K562 (cell line): ENCODE results near the gene LRRC58.
"Not testable (repeated sequence)": the region's sequence is repeated elsewhere in the genome, so short reads cannot be mapped to it uniquely, and the experiment has no call there.

ENCODE experiments used
- CTCF ChIP-seq, 3 experiments: IDR thresholded peaks in 2 of 3; conservative IDR thresholded peaks in 1 of 3; 2 replicates each; pipeline ENCODE4 v1.5.1; 2011 to 2012; ENCODE audit warnings: low read length in 3 of 3, mild to moderate bottlenecking in 3 of 3, control low read depth in 2 of 3, improper control_type of control experiment in 1 of 3, inconsistent platforms in 1 of 3, low read depth in 1 of 3, mixed read lengths in 1 of 3, moderate library complexity in 1 of 3; ENCODE audit not compliant: insufficient read depth in 2 of 3
- ELF4 ChIP-seq: fragments of 450-650 bp; formaldehyde crosslinking; IDR thresholded peaks from 2 replicates; pipeline ENCODE4 v1.4.0; 2022; ENCODE audit warnings: missing genetic modification characterization
- FOS ChIP-seq: IDR thresholded peaks from 3 replicates; pipeline ENCODE4 v1.6.1; 2011; ENCODE audit not compliant: insufficient read length; ENCODE audit errors: extremely low read depth
- HDAC6 ChIP-seq: IDR thresholded peaks from 2 replicates; pipeline ENCODE4 v1.6.1; 2012; ENCODE audit warnings: low read depth, mild to moderate bottlenecking, control low read depth, inconsistent platforms, low read length, moderate library complexity
- PKNOX1 ChIP-seq: fragments of 450-650 bp; IDR thresholded peaks from 2 replicates; pipeline ENCODE4 v1.6.1; 2016
- POLR2A ChIP-seq: fragments of 450-650 bp; conservative IDR thresholded peaks from 2 replicates; pipeline ENCODE4 v1.6.1; 2016
- POU5F1 ChIP-seq: fragments of 150-350 bp; IDR thresholded peaks from 2 replicates; pipeline ENCODE4 v1.6.1; 2014; ENCODE audit warnings: borderline replicate concordance, low read length, low read depth, mild to moderate bottlenecking; ENCODE audit not compliant: partially characterized antibody
- RBM15 ChIP-seq: fragments of 200-400 bp; formaldehyde crosslinking; IDR thresholded peaks from 2 replicates; pipeline ENCODE4 v1.6.1; 2018; ENCODE audit warnings: mild to moderate bottlenecking, low read length, moderate library complexity; ENCODE audit not compliant: insufficient read depth
- SP1 ChIP-seq: sonication (generic); formaldehyde crosslinking; IDR thresholded peaks from 2 replicates; pipeline ENCODE4 v1.8.1; 2022; ENCODE audit warnings: mild to moderate bottlenecking, missing genetic modification reagents
- ZNF398 ChIP-seq: fragments of 250-450 bp; sonication (Bioruptor Pico); IDR thresholded peaks from 2 replicates; pipeline ENCODE4 v1.8.0; 2021; ENCODE audit warnings: moderate library complexity, mild to moderate bottlenecking, inconsistent platforms

GRCh38 chr3:120377948-120378347 is 28.8 kb upstream of the LRRC58 start:
- TF ChIP-seq POLR2A; ZNF398 (CRISPR knock-in tag); FOS; PKNOX1; ELF4 (CRISPR knock-in tag); CTCF (IDR thresholded peaks at IDR 0.05 in 2 of 3, conservative IDR thresholded peaks at IDR 0.05 in 1 of 3; ENCODE audit: insufficient read depth in 2 of 3, low read depth in 1 of 3, low read length in 3 of 3); POU5F1; HDAC6; SP1 (CRISPR knock-in tag); RBM15: not testable (repeated sequence)
